MM.1S (cell line): ENCODE results near the gene ZBTB12.

Source experiments
- CTCF ChIP-seq: fragments of 300-600 bp; sonication (generic); IDR thresholded peaks from 2 replicates; pipeline ENCODE4 v1.5.1; 2016; ENCODE audit warnings: antibody characterized with exemption, low read length, mixed read lengths
- EZH2 ChIP-seq: fragments of 300-600 bp; sonication (generic); optimal IDR thresholded peaks from 2 replicates; pipeline ENCODE3; 2017; ENCODE audit warnings: low read depth, mild to moderate bottlenecking, antibody characterized with exemption, low read length, mixed read lengths

DNA sequence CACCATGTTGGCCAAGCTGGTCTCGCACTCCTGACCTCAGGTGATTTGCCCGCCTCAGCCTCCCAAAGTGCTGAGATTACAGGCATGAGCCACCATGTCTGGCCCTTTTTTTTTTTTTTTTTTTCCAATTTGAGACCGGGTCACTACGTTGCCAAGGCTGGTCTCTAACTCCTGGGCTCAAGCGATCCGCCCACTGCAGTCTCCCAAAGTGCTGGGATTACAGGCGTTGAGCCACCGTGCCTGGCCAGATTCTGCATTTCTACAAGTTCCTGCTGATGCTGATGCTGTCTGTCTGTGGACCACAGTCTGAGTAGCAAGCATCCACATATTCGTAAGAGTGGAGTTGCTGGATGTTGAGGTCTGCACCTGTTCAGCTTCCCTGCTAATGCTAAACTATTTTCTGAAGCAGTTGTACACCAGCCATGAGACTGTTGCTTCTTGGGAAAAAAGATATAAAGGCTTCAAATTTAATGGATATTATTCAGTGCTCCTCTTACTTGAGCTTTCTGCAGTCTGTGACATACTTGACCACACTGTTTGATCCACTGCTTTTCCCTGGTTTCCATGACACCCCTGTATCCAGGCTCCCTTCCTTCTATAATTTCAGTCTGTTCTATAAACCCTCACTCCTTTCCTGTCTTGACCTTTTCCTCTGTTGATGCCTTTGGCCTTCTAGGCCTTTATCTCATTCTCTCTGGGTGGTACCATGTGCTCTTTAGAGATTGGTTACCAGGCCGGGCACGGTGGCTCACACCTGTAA, 10.1 kb upstream of the ZBTB12 start:
- TF ChIP-seq EZH2 (no peak), CTCF (no peak)
